PFSK-1 (cell line): Measurements from ENCODE around the gene EFNB1.

ENCODE experiments used
- POLR2AphosphoS5 ChIP-seq: IDR thresholded peaks from 2 replicates; pipeline ENCODE4 v1.6.1; 2012; ENCODE audit warnings: low read depth, mild to moderate bottlenecking, control low read depth, low read length, moderate library complexity
- TF ChIP-seq, protein P1 (sequence below), 2 experiments: IDR thresholded peaks; 2 replicates each; pipeline versions ENCODE4 v1.6.1 to v1.8.0; 2011 to 2012; ENCODE audit warnings: low read depth in 2 of 2, low read length in 2 of 2, control low read depth in 1 of 2, inconsistent platforms in 1 of 2, mild to moderate bottlenecking in 1 of 2, moderate library complexity in 1 of 2; ENCODE audit not compliant: insufficient read depth in 1 of 2

DNA sequence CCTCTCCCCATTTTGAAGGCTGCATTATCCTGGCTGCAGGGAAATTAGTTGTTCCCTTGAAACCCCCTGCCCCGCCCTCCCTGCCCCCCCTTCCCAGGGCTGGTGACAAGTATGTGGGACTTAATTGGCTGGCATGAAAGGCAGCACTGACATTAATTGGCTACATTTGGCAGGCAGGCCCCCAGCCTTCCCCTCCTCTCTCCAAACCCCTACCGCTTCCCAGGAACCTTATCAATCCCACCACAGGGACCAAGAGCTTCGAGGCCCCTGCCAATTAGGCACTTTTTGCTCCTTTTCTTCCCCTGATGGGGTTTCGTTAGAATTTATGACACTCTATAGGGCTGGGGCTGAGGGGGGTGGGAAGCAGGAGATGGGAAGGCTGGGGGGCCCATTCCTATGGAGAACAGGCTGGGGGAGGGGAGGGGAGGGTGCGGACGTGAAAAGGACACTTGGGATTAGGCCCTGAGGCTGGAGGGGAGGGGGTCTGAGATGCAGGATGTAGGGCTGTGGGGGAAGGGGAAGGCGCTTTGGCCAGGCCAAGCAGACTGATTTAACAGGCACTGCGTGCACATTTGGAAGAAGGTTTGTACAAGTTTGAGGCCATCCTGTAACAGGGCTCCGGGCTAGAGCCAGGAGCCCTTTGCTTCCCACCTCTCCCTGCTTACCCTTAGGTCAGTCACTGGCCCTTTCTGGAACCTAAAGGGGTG is 52.2 kb downstream of the EFNB1 start:
- TF ChIP-seq POLR2AphosphoS5: no peak
- TF ChIP-seq, protein P1, sequence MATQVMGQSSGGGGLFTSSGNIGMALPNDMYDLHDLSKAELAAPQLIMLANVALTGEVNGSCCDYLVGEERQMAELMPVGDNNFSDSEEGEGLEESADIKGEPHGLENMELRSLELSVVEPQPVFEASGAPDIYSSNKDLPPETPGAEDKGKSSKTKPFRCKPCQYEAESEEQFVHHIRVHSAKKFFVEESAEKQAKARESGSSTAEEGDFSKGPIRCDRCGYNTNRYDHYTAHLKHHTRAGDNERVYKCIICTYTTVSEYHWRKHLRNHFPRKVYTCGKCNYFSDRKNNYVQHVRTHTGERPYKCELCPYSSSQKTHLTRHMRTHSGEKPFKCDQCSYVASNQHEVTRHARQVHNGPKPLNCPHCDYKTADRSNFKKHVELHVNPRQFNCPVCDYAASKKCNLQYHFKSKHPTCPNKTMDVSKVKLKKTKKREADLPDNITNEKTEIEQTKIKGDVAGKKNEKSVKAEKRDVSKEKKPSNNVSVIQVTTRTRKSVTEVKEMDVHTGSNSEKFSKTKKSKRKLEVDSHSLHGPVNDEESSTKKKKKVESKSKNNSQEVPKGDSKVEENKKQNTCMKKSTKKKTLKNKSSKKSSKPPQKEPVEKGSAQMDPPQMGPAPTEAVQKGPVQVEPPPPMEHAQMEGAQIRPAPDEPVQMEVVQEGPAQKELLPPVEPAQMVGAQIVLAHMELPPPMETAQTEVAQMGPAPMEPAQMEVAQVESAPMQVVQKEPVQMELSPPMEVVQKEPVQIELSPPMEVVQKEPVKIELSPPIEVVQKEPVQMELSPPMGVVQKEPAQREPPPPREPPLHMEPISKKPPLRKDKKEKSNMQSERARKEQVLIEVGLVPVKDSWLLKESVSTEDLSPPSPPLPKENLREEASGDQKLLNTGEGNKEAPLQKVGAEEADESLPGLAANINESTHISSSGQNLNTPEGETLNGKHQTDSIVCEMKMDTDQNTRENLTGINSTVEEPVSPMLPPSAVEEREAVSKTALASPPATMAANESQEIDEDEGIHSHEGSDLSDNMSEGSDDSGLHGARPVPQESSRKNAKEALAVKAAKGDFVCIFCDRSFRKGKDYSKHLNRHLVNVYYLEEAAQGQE (IDR thresholded peaks at IDR 0.05; ENCODE audit: insufficient read depth in 1 of 2, low read depth in 2 of 2, low read length in 2 of 2): no peak
